Endodermal cell (in vitro differentiated cells): ENCODE results near the gene UBE2I. TPM values are rescaled to one million over a fixed set of nuclear protein-coding genes. Genes with fewer than 3 reads are reported as not detected.

Experiments
- DNase-seq: peaks from one replicate; pipeline ENCODE4 v3.0.0-alpha.2; 2017
- H3K27ac ChIP-seq: 2 replicates; pipeline ENCODE4 v1.5.1; 2013; ENCODE audit warnings: mild to moderate bottlenecking, low read depth, low read length, moderate library complexity
- H3K27me3 ChIP-seq: 2 replicates; pipeline ENCODE4 v1.6.1; 2013; ENCODE audit warnings: mild to moderate bottlenecking, low read length, moderate library complexity; ENCODE audit not compliant: insufficient read depth, control insufficient read depth, poor library complexity, severe bottlenecking
- H3K36me3 ChIP-seq: 2 replicates; pipeline ENCODE4 v1.7.0; 2013; ENCODE audit warnings: mild to moderate bottlenecking, low read length, moderate library complexity; ENCODE audit not compliant: control insufficient read depth, insufficient read depth
- H3K4me1 ChIP-seq: one replicate; pipeline ENCODE4 v1.7.0; 2013; ENCODE audit warnings: low read length; ENCODE audit not compliant: control insufficient read depth, insufficient read depth
- H3K4me3 ChIP-seq: 2 replicates; pipeline ENCODE4 v1.5.1; 2013; ENCODE audit warnings: mild to moderate bottlenecking, low read length, moderate library complexity
- H3K9ac ChIP-seq: 2 replicates; pipeline ENCODE4 v1.6.1; 2013; ENCODE audit warnings: mild to moderate bottlenecking, low read length, moderate library complexity; ENCODE audit not compliant: poor library complexity, severe bottlenecking; ENCODE audit errors: extremely low read depth
- H3K9me3 ChIP-seq: 2 replicates; pipeline ENCODE4 v1.6.1; 2013; ENCODE audit warnings: mild to moderate bottlenecking, low read length, moderate library complexity; ENCODE audit not compliant: control insufficient read depth
- H3K27ac Mint-ChIP-seq: 2 replicates; pipeline ENCODE4 v1.8.0; 2020; ENCODE audit warnings: mixed read lengths
- H3K27me3 Mint-ChIP-seq: 2 replicates; pipeline ENCODE4 v1.8.0; 2021; ENCODE audit warnings: mild to moderate bottlenecking, mixed read lengths; ENCODE audit not compliant: insufficient read depth
- H3K36me3 Mint-ChIP-seq: 2 replicates; pipeline ENCODE4 v1.8.0; 2020; ENCODE audit warnings: low read depth, mixed read lengths
- H3K4me1 Mint-ChIP-seq: 2 replicates; pipeline ENCODE4 v1.8.0; 2020; ENCODE audit warnings: mixed read lengths
- H3K4me3 Mint-ChIP-seq: 2 replicates; pipeline ENCODE4 v1.8.0; 2020; ENCODE audit warnings: mild to moderate bottlenecking, moderate library complexity, mixed read lengths
- H3K9me3 Mint-ChIP-seq: 2 replicates; pipeline ENCODE4 v1.8.0; 2020; ENCODE audit warnings: mild to moderate bottlenecking, mixed read lengths
- CTCF ChIP-seq: fragments of 200-600 bp; sonication (generic); conservative IDR thresholded peaks from 2 replicates; pipeline ENCODE4 v1.5.0; 2021; ENCODE audit warnings: antibody characterized with exemption, mild to moderate bottlenecking
- WGBS, 2 experiments: methylation state at CpG; one replicate each; pipeline versions ENCODE4 v1.1.5 to v1.1.7; 2013; ENCODE audit warnings: missing lambda C conversion rate in 2 of 2, mixed read lengths in 1 of 2; ENCODE audit not compliant: insufficient coverage in 1 of 2, insufficient read length in 1 of 2; 5-methylcytosine and 5-hydroxymethylcytosine counted together
- total RNA-seq, 2 donors: library from RNA; stranded (reverse); fragmentation: NEBNext Ultra II Directional in 1 of 2; extraction: Animal tissue kit (Norgen Biotek cat#: 25700) in 1 of 2; gene quantifications; 2 replicates in 1 of 2; 3 replicates in 1 of 2; pipeline ENCODE4 v1.2.1, GENCODE V29; 2021

The UBE2I gene
- total RNA-seq, 2 donors from 2014 or later, result 250 to 294 TPM

- 93 to 98% methylated on average over 8 of the region's 8 CpGs for WGBS, 2 experiments
- no peak overlapping the region for H3K9ac ChIP-seq
- no peaks in the 10 kb centered on the region for H3K4me1 Mint-ChIP-seq
- H3K36me3 Mint-ChIP-seq, result peaks cover 60% of the 10 kb centered on the region
- H3K4me3 Mint-ChIP-seq, result no peak overlapping the region
- H3K27ac Mint-ChIP-seq, result no peak overlapping the region
- DNase-seq, result no peak
- H3K27ac ChIP-seq, result no peak overlapping the region
- TF ChIP-seq CTCF, result no peak
- H3K4me1 ChIP-seq, result no peaks in the 10 kb centered on the region
- H3K36me3 ChIP-seq, result peaks cover 61% of the 10 kb centered on the region
- no peaks in the 10 kb centered on the region for H3K27me3 Mint-ChIP-seq
- no peak overlapping the region for H3K4me3 ChIP-seq
- H3K27me3 ChIP-seq, result no peaks in the 10 kb centered on the region
- no peaks in the 10 kb centered on the region for H3K9me3 Mint-ChIP-seq
- no peaks in the 10 kb centered on the region for H3K9me3 ChIP-seq
Observed at GRCh38 chr16:1322407-1322806, 13.0 kb downstream of the UBE2I start.

- H3K4me3 Mint-ChIP-seq, result no peak overlapping the region
- Histone ChIP-seq H3K27ac (no peak overlapping the region), H3K4me1 (no peaks in the 10 kb centered on the region), H3K27me3 (no peaks in the 10 kb centered on the region), H3K9ac (no peak overlapping the region), H3K36me3 (peaks cover 49% of the 10 kb centered on the region), H3K9me3 (no peaks in the 10 kb centered on the region), H3K4me3 (no peak overlapping the region)
- peaks cover 48% of the 10 kb centered on the region for H3K36me3 Mint-ChIP-seq
- H3K27me3 Mint-ChIP-seq, result no peaks in the 10 kb centered on the region
- DNase-seq, result no peak
- H3K9me3 Mint-ChIP-seq, result no peaks in the 10 kb centered on the region
- TF ChIP-seq CTCF, result no peak
- no peaks in the 10 kb centered on the region for H3K4me1 Mint-ChIP-seq
- WGBS, 2 experiments, result 96 to 97% methylated on average over 29 to 35 of the region's 35 CpGs
- peak overlapping the region; percentile 52 for H3K27ac Mint-ChIP-seq
Observed at GRCh38 chr16:1323296-1324239, 14.1 kb downstream of the UBE2I start.

GRCh38 chr16:1324286-1324826 is 14.9 kb downstream of the UBE2I start:
- Histone ChIP-seq H3K9me3 (no peaks in the 10 kb centered on the region), H3K27me3 (no peaks in the 10 kb centered on the region), H3K4me1 (no peaks in the 10 kb centered on the region), H3K9ac (no peak overlapping the region), H3K4me3 (no peak overlapping the region), H3K27ac (no peak overlapping the region), H3K36me3 (peaks cover 41% of the 10 kb centered on the region)
- no peak for DNase-seq
- Mint-ChIP-seq H3K4me1 (no peaks in the 10 kb centered on the region), H3K27me3 (no peaks in the 10 kb centered on the region), H3K36me3 (peaks cover 42% of the 10 kb centered on the region), H3K9me3 (no peaks in the 10 kb centered on the region), H3K4me3 (no peak overlapping the region), H3K27ac (peak overlapping the region; percentile 81)
- WGBS, 2 experiments, result 92 to 94% methylated on average over 15 to 22 of the region's 22 CpGs
- no peak for TF ChIP-seq CTCF
